Measurements from ENCODE around the gene C7orf57.

DNA sequence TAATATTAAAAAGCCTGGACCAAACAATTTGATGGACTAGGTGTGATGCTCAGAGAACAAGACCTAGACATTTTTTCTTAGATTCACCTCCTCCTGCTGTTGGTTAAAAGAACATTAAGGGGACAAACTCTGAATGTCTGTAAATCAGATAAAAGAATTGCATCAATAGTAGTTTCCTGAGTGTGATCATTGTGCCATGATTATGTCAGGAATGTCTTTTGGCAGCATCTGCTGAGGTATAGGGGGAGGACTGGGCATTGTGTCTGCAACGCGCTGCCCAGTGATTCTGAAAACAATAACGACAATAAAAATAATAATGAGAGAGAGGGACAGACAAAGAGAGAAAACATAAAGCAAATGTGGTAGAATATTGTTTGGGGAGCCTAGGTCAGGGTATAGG, 6.9 kb downstream of the C7orf57 start:
- TF ChIP-seq CTBP1 (IDR thresholded peaks at IDR 0.05; ENCODE audit: borderline replicate concordance) (no peak), ZNF384 (IDR thresholded peaks at IDR 0.05) (no peak), SP1 (IDR thresholded peaks at IDR 0.05) (no peak), BHLHE40 (IDR thresholded peaks at IDR 0.05; ENCODE audit: borderline replicate concordance) (no peak), LEF1 (IDR thresholded peaks at IDR 0.05; ENCODE audit: borderline replicate concordance) (no peak), ARNT (IDR thresholded peaks at IDR 0.05) (no peak), ELF4 (IDR thresholded peaks at IDR 0.05) (no peak), FOXM1 (IDR thresholded peaks at IDR 0.05; ENCODE audit: borderline replicate concordance) (no peak), SUZ12 (IDR thresholded peaks at IDR 0.05) (no peak), FOXK2 (IDR thresholded peaks at IDR 0.05) (no peak), L3MBTL2 (conservative IDR thresholded peaks at IDR 0.05) (no peak), HDGF (IDR thresholded peaks at IDR 0.05; ENCODE audit: borderline replicate concordance) (no peak)

Measured in HEK293T (cell line).